ENCODE data around the gene UBE2H.
A peak's percentile ranks its signal among the peaks of the same experiment; 100 is the strongest.

Gene UBE2H

GRCh38 chr7:129951226-129952085 lies 1.3 kb downstream of the UBE2H start:
- peak; percentile 69 for DNase-seq

- peak; percentile 37 for DNase-seq
Measured at GRCh38 chr7:129950933-129951225, 1.9 kb downstream of the UBE2H start.

- peak; percentile 47 for DNase-seq
Measured at GRCh38 chr7:129950191-129950932, 2.4 kb downstream of the UBE2H start.

GRCh38 chr7:129949292-129950133 lies 3.2 kb downstream of the UBE2H start:
- DNase-seq: peak; percentile 83

GRCh38 chr7:129948877-129949291 lies 3.9 kb downstream of the UBE2H start:
- DNase-seq: no peak

GRCh38 chr7:129948338-129948737 lies 4.4 kb downstream of the UBE2H start:
- DNase-seq: no peak

GRCh38 chr7:129947701-129948100 lies 5.1 kb downstream of the UBE2H start:
- DNase-seq: no peak

- no peak for DNase-seq
Measured at GRCh38 chr7:129947049-129947448, 5.7 kb downstream of the UBE2H start.

- no peak for DNase-seq
Measured at GRCh38 chr7:129946282-129946681, 6.5 kb downstream of the UBE2H start.

GRCh38 chr7:129943352-129943751 lies 9.4 kb downstream of the UBE2H start:
- DNase-seq: no peak

- DNase-seq: no peak
Measured at GRCh38 chr7:129940329-129940728, 12.4 kb downstream of the UBE2H start.

- no peak for DNase-seq
Measured at GRCh38 chr7:129939881-129940280, 12.9 kb downstream of the UBE2H start.

GRCh38 chr7:129933627-129934026 lies 19.1 kb downstream of the UBE2H start:
- no peak for DNase-seq

GRCh38 chr7:129926618-129927017 lies 26.1 kb downstream of the UBE2H start:
- no peak for DNase-seq

GRCh38 chr7:129925416-129926002 lies 27.3 kb downstream of the UBE2H start:
- DNase-seq: no peak

GRCh38 chr7:129924602-129925001 lies 28.2 kb downstream of the UBE2H start:
- no peak for DNase-seq

GRCh38 chr7:129923709-129924108 lies 29.1 kb downstream of the UBE2H start:
- no peak for DNase-seq

GRCh38 chr7:129919492-129919891 lies 33.3 kb downstream of the UBE2H start:
- no peak for DNase-seq

- no peak for DNase-seq
Measured at GRCh38 chr7:129918922-129919321, 33.8 kb downstream of the UBE2H start.

GRCh38 chr7:129917934-129918333 lies 34.8 kb downstream of the UBE2H start:
- DNase-seq: no peak

GRCh38 chr7:129914536-129915272 lies 38.1 kb downstream of the UBE2H start:
- no peak for DNase-seq

GRCh38 chr7:129913428-129913827 lies 39.3 kb downstream of the UBE2H start:
- no peak for DNase-seq
